Measurements from ENCODE around the gene HSPH1.

- TF ChIP-seq RARB (CRISPR knock-in tag; IDR thresholded peaks at IDR 0.05) (no peak), PATZ1 (CRISPR knock-in tag; IDR thresholded peaks at IDR 0.05; ENCODE audit: borderline replicate concordance) (no peak), CREB5 (CRISPR knock-in tag; IDR thresholded peaks at IDR 0.05; ENCODE audit: low read depth) (no peak), ZFP3 (CRISPR knock-in tag; IDR thresholded peaks at IDR 0.05) (no peak), OSR1 (CRISPR knock-in tag; IDR thresholded peaks at IDR 0.05) (no peak), CSRNP3 (CRISPR knock-in tag; IDR thresholded peaks at IDR 0.05) (no peak), BACH2 (CRISPR knock-in tag; IDR thresholded peaks at IDR 0.05; ENCODE audit: borderline replicate concordance) (no peak)
Observed at GRCh38 chr13:31114641-31115040, 47.1 kb downstream of the HSPH1 start.

All from SK-N-SH treated with all-trans-retinoic acid at 6 μM for 48 hours (cell line).